Measurements from ENCODE around the gene SERPING1. TPM values are rescaled to one million over a fixed set of nuclear protein-coding genes. Genes with fewer than 3 reads are reported as not detected.

SERPING1 gene
- total RNA-seq, 1 experiment from 2014 or later = not detected

DNA sequence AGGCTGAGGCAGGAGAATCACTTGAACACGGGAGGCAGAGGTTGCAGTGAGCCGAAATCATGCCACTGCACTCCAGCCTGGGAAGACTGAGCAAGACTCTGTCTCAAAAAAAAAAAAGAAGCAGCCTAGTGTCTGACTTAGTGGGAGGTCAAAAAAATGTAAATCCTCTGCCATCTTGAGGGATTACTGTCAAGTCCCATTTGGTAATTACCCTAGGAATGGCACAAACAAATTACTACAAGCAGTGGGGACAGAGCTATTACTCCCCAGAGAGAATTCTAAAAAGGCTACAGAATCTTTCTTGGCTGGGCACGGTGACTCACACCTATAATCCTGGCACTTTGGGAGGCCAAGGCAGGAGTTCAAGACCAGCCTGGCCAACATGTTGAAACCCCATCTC, 3.8 kb downstream of the SERPING1 start:
- TF ChIP-seq, protein P1, sequence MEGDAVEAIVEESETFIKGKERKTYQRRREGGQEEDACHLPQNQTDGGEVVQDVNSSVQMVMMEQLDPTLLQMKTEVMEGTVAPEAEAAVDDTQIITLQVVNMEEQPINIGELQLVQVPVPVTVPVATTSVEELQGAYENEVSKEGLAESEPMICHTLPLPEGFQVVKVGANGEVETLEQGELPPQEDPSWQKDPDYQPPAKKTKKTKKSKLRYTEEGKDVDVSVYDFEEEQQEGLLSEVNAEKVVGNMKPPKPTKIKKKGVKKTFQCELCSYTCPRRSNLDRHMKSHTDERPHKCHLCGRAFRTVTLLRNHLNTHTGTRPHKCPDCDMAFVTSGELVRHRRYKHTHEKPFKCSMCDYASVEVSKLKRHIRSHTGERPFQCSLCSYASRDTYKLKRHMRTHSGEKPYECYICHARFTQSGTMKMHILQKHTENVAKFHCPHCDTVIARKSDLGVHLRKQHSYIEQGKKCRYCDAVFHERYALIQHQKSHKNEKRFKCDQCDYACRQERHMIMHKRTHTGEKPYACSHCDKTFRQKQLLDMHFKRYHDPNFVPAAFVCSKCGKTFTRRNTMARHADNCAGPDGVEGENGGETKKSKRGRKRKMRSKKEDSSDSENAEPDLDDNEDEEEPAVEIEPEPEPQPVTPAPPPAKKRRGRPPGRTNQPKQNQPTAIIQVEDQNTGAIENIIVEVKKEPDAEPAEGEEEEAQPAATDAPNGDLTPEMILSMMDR (IDR thresholded peaks at IDR 0.05; ENCODE audit: unreplicated experiment) = no peak
- Mint-ChIP-seq H3K36me3 (ENCODE audit: insufficient read depth, unreplicated experiment) (no peaks in the 10 kb centered on the region), H3K4me3 (ENCODE audit: unreplicated experiment) (no peak overlapping the region), H3K9me3 (ENCODE audit: unreplicated experiment) (no peaks in the 10 kb centered on the region), H3K4me1 (ENCODE audit: insufficient read depth, unreplicated experiment) (peaks cover 8% of the 10 kb centered on the region), H3K27ac (ENCODE audit: low read depth, unreplicated experiment) (no peak overlapping the region), H3K27me3 (ENCODE audit: insufficient read depth, unreplicated experiment) (peaks cover 7% of the 10 kb centered on the region)
- intact Hi-C loops (cut with micrococcal nuclease) = no loop called here
- CTCF ChIA-PET = interaction anchor here (0.9 kb wide), 1 partner anchor 143 kb away, joined by 4 read pairs; no protein-coding TSS in a partner anchor
- no TSS peak for BruUV-seq (replicated peaks)
- POLR2A ChIA-PET = no interaction called here
- no peak for DNase-seq (ENCODE audit: unreplicated experiment)

DNA sequence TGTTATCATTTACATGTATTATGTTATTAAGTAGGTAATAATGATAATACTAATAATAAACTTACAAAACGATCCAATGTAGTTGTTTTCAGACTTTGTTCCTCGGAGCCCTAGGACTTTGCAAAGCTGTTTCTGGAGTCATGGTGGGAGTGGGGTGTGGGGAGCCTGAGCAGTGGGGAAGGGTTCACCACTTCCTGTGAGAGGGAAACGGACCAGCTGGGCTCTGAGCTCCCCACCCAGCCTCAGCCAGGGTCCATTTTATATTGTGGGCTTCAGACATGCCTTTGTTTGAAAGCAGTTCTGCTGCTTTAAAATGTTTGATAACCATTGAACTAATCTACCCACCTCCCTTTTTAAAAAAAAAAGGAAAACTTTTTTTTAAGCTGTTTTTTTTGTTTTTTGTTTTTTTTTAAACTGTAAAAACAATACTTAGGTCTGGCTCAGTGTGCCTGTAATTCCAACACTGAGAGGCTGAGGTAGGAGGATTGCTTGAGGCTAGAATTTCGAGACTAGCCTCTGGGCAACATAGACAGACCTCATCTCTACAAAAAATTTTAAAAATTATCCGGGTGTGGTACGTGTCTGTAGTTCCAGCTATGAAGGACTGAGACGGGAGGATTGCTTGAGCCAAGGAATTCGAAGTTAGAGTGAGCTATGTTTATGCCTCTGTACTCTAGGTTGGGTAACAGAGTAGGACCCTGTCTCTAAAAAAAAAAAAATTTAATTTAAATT, 7.0 kb downstream of the SERPING1 start:
- H3K27me3 Mint-ChIP-seq (ENCODE audit: insufficient read depth, unreplicated experiment) = peaks cover 29% of the 10 kb centered on the region
- DNase-seq (ENCODE audit: unreplicated experiment) = no peak
- H3K27ac Mint-ChIP-seq (ENCODE audit: low read depth, unreplicated experiment) = no peak overlapping the region
- CTCF ChIA-PET = interaction anchor here (0.6 to 1.1 kb wide), 3 partner anchors 9 to 220 kb away, joined by 3 to 5 read pairs (median 4); no protein-coding TSS in a partner anchor
- TF ChIP-seq, protein P1 (IDR thresholded peaks at IDR 0.05; ENCODE audit: unreplicated experiment) = no peak
- intact Hi-C loops (cut with micrococcal nuclease) = no loop called here
- POLR2A ChIA-PET = interaction anchor here (0.6 kb wide), 1 partner anchor 61 kb away, joined by 4 read pairs; no protein-coding TSS in a partner anchor
- BruUV-seq (replicated peaks) = no TSS peak
- peaks cover 3% of the 10 kb centered on the region for H3K4me1 Mint-ChIP-seq (ENCODE audit: insufficient read depth, unreplicated experiment)
- no peaks in the 10 kb centered on the region for H3K36me3 Mint-ChIP-seq (ENCODE audit: insufficient read depth, unreplicated experiment)
- no peaks in the 10 kb centered on the region for H3K9me3 Mint-ChIP-seq (ENCODE audit: unreplicated experiment)
- no peak overlapping the region for H3K4me3 Mint-ChIP-seq (ENCODE audit: unreplicated experiment)

DNA sequence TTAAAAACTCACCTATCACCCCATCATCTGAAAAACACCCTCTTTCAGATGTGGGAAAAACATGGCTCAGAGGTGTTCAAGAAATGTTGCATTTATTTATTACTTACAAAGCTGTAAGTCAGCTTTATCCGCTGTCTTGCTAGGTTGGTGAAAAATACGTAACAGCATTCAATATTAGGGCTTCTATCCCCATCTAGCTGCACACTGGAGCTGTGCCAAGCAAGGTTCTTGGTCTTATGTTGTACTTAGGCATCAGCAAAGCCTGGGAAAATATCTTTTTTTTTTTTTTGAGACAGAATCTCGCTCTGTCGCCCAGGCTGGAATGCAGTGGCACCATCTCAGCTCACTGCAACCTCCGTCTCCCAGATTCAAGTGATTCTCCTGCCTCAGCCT, 7.5 kb downstream of the SERPING1 start:
- intact Hi-C loops (cut with micrococcal nuclease) = no loop called here
- no TSS peak for BruUV-seq (replicated peaks)
- DNase-seq (ENCODE audit: unreplicated experiment) = no peak
- H3K4me3 Mint-ChIP-seq (ENCODE audit: unreplicated experiment) = no peak overlapping the region
- ChIA-PET CTCF (interaction anchor here (0.6 to 1.1 kb wide), 3 partner anchors 9 to 221 kb away, joined by 3 to 5 read pairs (median 4); no protein-coding TSS in a partner anchor), POLR2A (interaction anchor here (0.7 kb wide), 1 partner anchor 42 kb away, joined by 3 read pairs; no protein-coding TSS in a partner anchor)
- TF ChIP-seq, protein P1 (IDR thresholded peaks at IDR 0.05; ENCODE audit: unreplicated experiment) = no peak
- no peaks in the 10 kb centered on the region for H3K4me1 Mint-ChIP-seq (ENCODE audit: insufficient read depth, unreplicated experiment)
- H3K27ac Mint-ChIP-seq (ENCODE audit: low read depth, unreplicated experiment) = no peak overlapping the region
- H3K27me3 Mint-ChIP-seq (ENCODE audit: insufficient read depth, unreplicated experiment) = peaks cover 29% of the 10 kb centered on the region
- H3K9me3 Mint-ChIP-seq (ENCODE audit: unreplicated experiment) = no peaks in the 10 kb centered on the region
- H3K36me3 Mint-ChIP-seq (ENCODE audit: insufficient read depth, unreplicated experiment) = no peaks in the 10 kb centered on the region

DNA sequence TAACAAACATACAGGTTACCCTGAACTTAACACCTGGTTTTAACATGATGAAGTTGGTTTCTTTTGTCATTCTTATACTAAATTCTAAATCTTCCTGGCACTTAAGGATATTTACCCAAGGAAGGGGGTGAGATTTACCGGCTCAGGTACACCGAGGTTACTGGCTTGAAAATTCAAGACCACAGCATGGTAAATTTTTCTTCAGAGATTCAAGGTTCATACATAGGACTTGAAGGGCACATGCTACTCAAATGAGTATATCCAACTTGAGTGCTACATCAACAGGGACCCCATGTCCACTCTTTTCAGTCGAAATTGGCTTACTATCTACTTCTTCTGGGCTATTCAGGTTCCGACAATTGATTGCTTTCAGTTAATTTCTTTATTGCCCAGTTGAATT, 12.7 kb downstream of the SERPING1 start:
- TF ChIP-seq, protein P1 (IDR thresholded peaks at IDR 0.05; ENCODE audit: unreplicated experiment) = no peak
- POLR2A ChIA-PET = no interaction called here
- Mint-ChIP-seq H3K27me3 (ENCODE audit: insufficient read depth, unreplicated experiment) (peaks cover 54% of the 10 kb centered on the region), H3K9me3 (ENCODE audit: unreplicated experiment) (no peaks in the 10 kb centered on the region), H3K4me1 (ENCODE audit: insufficient read depth, unreplicated experiment) (no peaks in the 10 kb centered on the region), H3K36me3 (ENCODE audit: insufficient read depth, unreplicated experiment) (no peaks in the 10 kb centered on the region), H3K4me3 (ENCODE audit: unreplicated experiment) (no peak overlapping the region), H3K27ac (ENCODE audit: low read depth, unreplicated experiment) (no peak overlapping the region)
- DNase-seq (ENCODE audit: unreplicated experiment) = no peak
- CTCF ChIA-PET = interaction anchor here (1.0 kb wide), 2 partner anchors 42 to 117 kb away, joined by 3 read pairs; partner anchors contain the start of gene UBE2L6
- intact Hi-C loops (cut with micrococcal nuclease) = no loop called here
- BruUV-seq (replicated peaks) = no TSS peak
